ENCODE measurements around the gene FBP1.

DNA sequence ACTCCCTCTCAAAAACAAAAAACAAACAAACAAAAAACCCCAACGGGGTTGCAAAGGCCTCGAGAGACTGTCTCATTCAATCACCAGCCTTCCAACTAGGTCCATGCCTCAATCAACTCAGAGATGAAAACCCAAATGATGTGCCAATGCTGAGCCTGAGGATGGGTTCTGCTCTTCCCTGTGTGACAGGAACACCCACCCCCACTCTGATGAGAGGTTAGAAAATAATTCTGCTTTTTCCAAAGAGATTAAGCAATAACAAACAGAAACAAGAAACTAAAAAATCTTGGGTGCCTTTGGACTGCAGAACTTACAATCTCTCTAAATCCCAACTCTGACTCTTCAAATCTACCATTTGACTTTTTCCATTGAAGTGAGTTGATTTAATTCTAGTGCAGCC lies 25.5 kb upstream of the FBP1 start:
- TF ChIP-seq CTCF (IDR thresholded peaks at IDR 0.05) (no peak), ZFX (IDR thresholded peaks at IDR 0.05; ENCODE audit: borderline replicate concordance) (no peak)

Data from 22Rv1 (cell line).